Naive B cell (primary cell): ENCODE data around the gene LTBP1. TPM values are rescaled to one million over a fixed set of nuclear protein-coding genes. Genes with fewer than 3 reads are reported as not detected.
A peak's percentile ranks its signal among the peaks of the same experiment; 100 is the strongest.

Source experiments
- ATAC-seq, 2 donors: fragments of 150-1000 bp; cut with Tn5 transposase; 2 replicates each; pipeline ENCODE4 v1.10.0; 2021; ENCODE audit warnings: low read depth in 2 of 2, mild to moderate bottlenecking in 2 of 2, moderate library complexity in 2 of 2
- DNase-seq: peaks from one replicate; pipeline ENCODE4 v3.0.0; 2022
- H3K27ac Mint-ChIP-seq, 6 donors: one replicate each; pipeline ENCODE4 v1.8.0; 2020 to 2022; ENCODE audit warnings: mild to moderate bottlenecking in 6 of 6, mixed read lengths in 6 of 6, moderate library complexity in 5 of 6, inconsistent platforms in 2 of 6
- H3K27me3 Mint-ChIP-seq, 3 donors: one replicate each; pipeline ENCODE4 v1.8.0; 2021 to 2022; ENCODE audit warnings: mixed read lengths in 3 of 3, mild to moderate bottlenecking in 1 of 3
- H3K36me3 Mint-ChIP-seq, 2 donors: one replicate each; pipeline ENCODE4 v1.8.0; 2020 to 2022; ENCODE audit warnings: mixed read lengths in 2 of 2, inconsistent platforms in 1 of 2, mild to moderate bottlenecking in 1 of 2
- H3K4me1 Mint-ChIP-seq, 3 donors: one replicate each; pipeline ENCODE4 v1.8.0; 2020 to 2022; ENCODE audit warnings: mixed read lengths in 3 of 3, inconsistent platforms in 1 of 3, mild to moderate bottlenecking in 1 of 3, moderate library complexity in 1 of 3
- H3K4me3 Mint-ChIP-seq, 8 donors: one replicate each; pipeline ENCODE4 v1.8.0; 2020 to 2022; ENCODE audit warnings: mild to moderate bottlenecking in 8 of 8, mixed read lengths in 8 of 8, moderate library complexity in 8 of 8, inconsistent platforms in 2 of 8
- H3K9me3 Mint-ChIP-seq, 7 donors: one replicate each; pipeline ENCODE4 v1.8.0; 2020 to 2022; ENCODE audit warnings: mixed read lengths in 7 of 7, mild to moderate bottlenecking in 5 of 7, inconsistent platforms in 2 of 7, moderate library complexity in 1 of 7
- polyA plus RNA-seq, 6 donors: library from polyadenylated mRNA; unstranded; fragments of 300-500 nt; fragmentation: Illumina TruSeq; gene quantifications; one replicate each; pipeline ENCODE4 v1.2.3, GENCODE V29; 2021; ENCODE audit warnings: low read depth in 6 of 6

Gene LTBP1
- polyA plus RNA-seq, 6 donors from 2014 or later, result 0.43 to 2.0 (median 0.92) TPM; not detected in 1

DNA sequence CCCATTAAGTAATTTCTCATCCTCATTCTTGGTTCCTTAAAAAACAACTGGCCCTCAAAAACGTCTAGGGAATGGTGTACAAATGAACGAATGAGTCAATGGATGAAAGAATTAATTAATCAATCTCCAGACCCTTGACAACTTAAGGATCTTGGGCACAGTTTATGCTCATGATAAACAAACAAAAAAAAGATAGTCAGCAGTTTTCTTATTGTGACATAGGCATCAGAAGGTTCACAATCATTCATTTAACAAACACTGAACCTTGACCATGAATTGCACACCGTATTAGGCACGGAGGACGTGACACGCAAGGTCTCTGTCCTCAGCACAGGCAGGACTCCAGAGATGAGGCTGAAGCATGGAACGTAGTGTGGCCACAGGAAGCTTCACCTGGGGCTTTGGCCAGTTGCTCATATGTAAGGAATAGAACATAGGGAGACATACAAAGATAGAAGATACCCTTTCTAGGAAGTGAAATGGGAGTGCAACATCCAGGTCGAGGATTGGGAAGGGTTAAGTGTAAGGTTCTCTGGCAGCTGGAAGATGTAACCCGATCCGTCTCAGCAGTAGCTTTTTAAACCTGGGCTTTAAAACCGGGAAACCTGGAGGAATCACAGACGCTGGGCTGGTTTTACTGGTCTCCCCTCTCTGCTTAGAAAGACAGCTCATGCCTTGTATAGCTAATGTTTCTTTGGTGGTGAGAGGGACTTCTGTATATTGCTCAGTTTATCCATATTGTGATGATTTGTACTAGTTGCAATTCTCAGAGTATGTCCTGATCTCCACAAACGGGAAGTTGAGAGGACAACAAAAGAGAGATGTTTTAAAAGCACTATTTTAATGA lies 8.9 kb upstream of the LTBP1 start:
- no peaks in the 10 kb centered on the region for H3K4me1 Mint-ChIP-seq
- peaks cover 44 to 50% (median 46%) of the 10 kb centered on the region in 3 donors for H3K27me3 Mint-ChIP-seq
- peaks cover 0 to 2% (median 0%) of the 10 kb centered on the region in 7 donors for H3K9me3 Mint-ChIP-seq
- no peak overlapping the region for H3K4me3 Mint-ChIP-seq
- H3K27ac Mint-ChIP-seq, result no peak overlapping the region
- ATAC-seq (no peak), DNase-seq (no peak)
- H3K36me3 Mint-ChIP-seq, result no peaks in the 10 kb centered on the region

DNA sequence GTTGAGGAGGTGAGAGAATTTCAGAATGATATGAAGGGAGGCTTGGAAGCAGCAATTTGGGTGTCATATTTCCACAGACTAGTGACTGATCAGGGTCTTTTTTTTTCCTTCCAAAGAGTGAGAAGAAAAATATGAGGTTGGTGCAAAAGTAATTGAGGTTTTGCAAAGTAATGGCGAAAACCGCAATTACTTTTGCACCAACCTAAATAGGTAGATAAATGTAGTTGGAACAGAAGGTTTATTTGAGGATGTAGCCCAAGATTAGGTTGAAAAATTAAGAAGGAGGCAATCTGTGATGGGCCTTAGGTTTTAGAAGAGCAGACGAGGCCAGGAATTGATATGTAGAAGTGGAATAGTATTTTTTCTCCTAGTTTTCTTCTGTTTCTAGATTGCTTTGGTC lies 7.8 kb upstream of the LTBP1 start:
- no peak for DNase-seq
- H3K27me3 Mint-ChIP-seq, result peaks cover 34 to 46% (median 43%) of the 10 kb centered on the region in 3 donors
- ATAC-seq, result no peak
- no peaks in the 10 kb centered on the region for H3K36me3 Mint-ChIP-seq
- no peaks in the 10 kb centered on the region for H3K4me1 Mint-ChIP-seq
- H3K4me3 Mint-ChIP-seq, result no peak overlapping the region
- H3K9me3 Mint-ChIP-seq, result peaks cover 0 to 2% (median 0%) of the 10 kb centered on the region in 7 donors
- H3K27ac Mint-ChIP-seq, result no peak overlapping the region

DNA sequence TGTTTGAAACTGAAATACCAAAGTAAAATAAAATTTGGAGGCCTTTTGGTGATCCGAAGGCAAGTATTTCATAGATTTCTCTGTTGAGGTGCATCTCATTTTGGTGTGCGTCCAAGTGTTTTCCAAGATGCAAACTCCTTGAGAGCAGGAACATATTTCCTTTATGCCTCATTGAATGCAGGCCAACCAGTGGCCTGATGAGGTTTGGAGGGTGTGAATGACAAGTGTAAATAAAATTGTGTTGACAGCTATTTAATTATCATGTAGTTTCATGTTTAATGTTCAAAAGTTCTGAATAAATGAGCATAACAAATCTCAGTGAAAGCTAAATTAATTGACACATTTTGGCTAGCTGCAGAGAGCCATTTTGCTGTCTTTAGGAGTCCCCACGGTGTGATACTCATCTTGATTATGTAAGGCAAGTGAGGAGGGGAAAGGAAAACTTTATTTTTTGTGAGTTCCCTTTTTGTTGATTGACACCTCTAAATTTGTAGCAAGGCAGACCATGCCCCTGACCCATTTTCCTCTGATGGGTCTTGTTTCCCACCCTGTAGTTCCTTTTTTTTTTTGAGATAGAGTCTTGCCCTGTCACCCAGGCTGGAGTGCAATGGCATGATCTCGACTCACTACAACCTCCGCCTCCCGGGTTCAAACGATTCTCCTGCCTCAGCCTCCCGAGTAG lies 6.3 kb upstream of the LTBP1 start:
- Mint-ChIP-seq H3K4me1 (no peaks in the 10 kb centered on the region), H3K36me3 (no peaks in the 10 kb centered on the region)

DNA sequence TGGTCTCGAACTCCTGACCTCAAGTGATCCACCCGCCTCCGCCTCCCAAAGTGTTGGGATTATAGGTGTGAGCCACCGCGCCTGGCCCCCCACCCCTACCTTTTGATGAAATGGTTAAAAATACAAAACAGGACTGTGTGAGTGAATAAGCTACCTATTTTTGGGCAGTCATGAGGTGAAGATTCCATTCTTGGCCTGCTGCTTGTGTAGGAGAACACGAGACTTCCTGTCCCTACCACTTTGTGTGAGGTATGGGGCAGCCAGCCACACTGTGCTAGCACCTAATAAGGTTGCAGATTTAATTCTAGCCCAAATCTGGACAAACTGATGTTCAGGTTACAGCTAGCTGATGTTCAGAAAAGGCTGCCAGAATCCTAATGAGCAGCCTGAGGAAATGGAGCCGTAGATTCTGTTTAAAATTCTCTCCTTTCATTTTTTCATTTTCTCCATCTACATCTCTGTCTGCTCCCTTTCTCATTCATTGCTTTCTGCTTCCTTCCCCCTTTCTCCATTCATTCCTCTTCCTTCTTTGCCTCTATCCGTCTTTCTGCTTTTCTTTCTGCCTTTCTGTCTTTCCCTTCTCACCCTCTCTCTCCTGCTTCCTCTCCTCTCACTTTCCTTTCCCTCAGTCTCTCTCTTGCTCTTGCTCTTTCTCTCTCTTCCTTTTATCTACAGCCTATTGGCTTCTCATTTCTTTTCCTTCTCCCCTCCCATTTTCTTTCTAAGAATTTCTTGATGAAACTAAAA lies 4.6 kb upstream of the LTBP1 start:
- H3K27ac Mint-ChIP-seq, result no peak overlapping the region
- H3K4me1 Mint-ChIP-seq, result no peaks in the 10 kb centered on the region
- no peak for ATAC-seq

More for the DNA sequence above, 6.3 kb upstream of the LTBP1 start:
- Mint-ChIP-seq H3K27ac (no peak overlapping the region), H3K4me3 (no peak overlapping the region), H3K27me3 (peaks cover 39 to 55% (median 47%) of the 10 kb centered on the region in 3 donors), H3K9me3 (peaks cover 0 to 2% (median 0%) of the 10 kb centered on the region in 7 donors)
- ATAC-seq, result no peak
- DNase-seq, result no peak

DNA sequence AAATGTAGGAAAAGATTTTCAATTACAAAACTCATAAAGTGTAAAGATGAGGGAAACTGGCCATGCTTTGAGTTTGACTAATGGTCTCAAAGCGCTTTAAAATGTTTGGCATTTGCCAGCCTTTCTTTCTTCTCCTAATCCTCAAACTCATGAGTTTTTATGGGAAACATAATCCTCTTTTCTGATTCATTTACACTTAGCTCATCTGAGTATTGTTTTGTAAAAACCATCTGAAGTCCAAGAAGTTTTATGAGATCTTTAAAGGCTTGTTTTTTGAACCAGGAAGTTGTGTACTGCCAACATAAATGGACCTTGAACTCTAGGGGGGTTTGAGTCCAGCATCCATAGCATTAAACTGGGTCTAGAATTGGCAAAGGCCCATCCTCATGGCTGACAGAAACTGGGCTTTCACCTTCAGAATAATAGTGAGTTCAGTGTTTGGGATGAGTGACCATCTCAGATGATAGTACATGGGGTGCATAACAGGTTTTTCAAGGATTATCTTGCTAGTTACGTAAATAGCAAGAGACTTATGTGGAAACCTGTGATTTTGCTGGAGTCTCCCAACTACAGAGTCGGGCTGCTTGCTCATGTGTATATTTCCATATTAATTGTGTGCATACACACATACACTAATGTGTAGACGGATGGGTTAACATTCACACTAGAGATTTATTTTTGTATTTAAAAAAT lies 3.8 kb upstream of the LTBP1 start:
- no peak for ATAC-seq
- peak overlapping the region in 1 of 8 donors; percentile 5 for H3K4me3 Mint-ChIP-seq
- H3K27ac Mint-ChIP-seq, result no peak overlapping the region

More for the DNA sequence above, 4.6 kb upstream of the LTBP1 start:
- H3K4me3 Mint-ChIP-seq, result no peak overlapping the region
- no peaks in the 10 kb centered on the region for H3K36me3 Mint-ChIP-seq
- H3K9me3 Mint-ChIP-seq, result peaks cover 0 to 2% (median 0%) of the 10 kb centered on the region in 7 donors
- DNase-seq, result no peak
- peaks cover 39 to 43% (median 40%) of the 10 kb centered on the region in 3 donors for H3K27me3 Mint-ChIP-seq

DNA sequence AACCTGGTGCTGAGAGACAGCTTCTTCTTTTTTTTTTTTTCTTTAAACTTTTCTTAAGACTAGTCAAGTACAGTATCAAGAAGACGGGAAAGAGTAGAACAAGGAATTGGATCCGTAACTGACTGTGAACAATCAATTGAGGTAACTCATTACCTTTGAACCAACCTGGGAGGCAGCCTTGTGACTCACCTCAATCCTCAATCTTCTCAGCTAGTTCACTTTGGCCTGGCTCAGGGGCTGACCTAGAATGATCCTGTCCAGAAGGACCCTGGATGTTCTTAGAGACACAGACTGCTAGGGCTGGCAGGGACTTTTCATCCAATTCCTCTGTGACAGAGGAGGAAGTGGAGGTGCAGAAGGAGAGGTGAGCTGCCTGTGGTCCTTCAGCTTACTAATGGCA lies 1.5 kb upstream of the LTBP1 start:
- no peaks in the 10 kb centered on the region for H3K36me3 Mint-ChIP-seq
- peak overlapping the region in 6 of 8 donors; percentile 20 to 79 (median 48) for H3K4me3 Mint-ChIP-seq
- peaks cover 37 to 51% (median 38%) of the 10 kb centered on the region in 3 donors for H3K27me3 Mint-ChIP-seq
- DNase-seq, result no peak
- ATAC-seq, result no peak
- H3K9me3 Mint-ChIP-seq, result no peaks in the 10 kb centered on the region
- H3K4me1 Mint-ChIP-seq, result peaks cover 0 to 5% (median 3%) of the 10 kb centered on the region in 3 donors
- no peak overlapping the region for H3K27ac Mint-ChIP-seq

More for the DNA sequence above, 3.8 kb upstream of the LTBP1 start:
- H3K27me3 Mint-ChIP-seq, result peaks cover 32 to 37% (median 34%) of the 10 kb centered on the region in 3 donors
- H3K36me3 Mint-ChIP-seq, result no peaks in the 10 kb centered on the region
- H3K9me3 Mint-ChIP-seq, result peaks cover 0 to 2% (median 0%) of the 10 kb centered on the region in 7 donors
- DNase-seq, result no peak
- no peaks in the 10 kb centered on the region for H3K4me1 Mint-ChIP-seq

DNA sequence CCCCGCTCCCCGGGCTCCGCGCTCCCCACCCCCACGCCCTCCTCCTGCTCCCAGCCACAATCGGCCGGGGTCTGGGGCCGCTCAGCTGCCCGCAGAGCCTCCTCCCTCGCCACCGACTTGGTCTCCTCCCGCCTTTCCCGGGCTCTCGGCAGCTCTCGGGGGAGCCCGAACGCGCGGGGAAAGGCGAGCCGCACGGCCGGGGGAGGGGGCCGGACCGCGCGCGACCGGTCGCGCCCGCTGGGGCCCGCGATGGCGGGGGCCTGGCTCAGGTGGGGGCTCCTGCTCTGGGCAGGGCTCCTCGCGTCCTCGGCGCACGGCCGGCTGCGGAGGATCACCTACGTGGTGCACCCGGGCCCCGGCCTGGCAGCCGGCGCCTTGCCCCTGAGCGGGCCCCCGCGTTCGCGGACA lies 327 bp downstream of the LTBP1 start:
- no peak for DNase-seq

DNA sequence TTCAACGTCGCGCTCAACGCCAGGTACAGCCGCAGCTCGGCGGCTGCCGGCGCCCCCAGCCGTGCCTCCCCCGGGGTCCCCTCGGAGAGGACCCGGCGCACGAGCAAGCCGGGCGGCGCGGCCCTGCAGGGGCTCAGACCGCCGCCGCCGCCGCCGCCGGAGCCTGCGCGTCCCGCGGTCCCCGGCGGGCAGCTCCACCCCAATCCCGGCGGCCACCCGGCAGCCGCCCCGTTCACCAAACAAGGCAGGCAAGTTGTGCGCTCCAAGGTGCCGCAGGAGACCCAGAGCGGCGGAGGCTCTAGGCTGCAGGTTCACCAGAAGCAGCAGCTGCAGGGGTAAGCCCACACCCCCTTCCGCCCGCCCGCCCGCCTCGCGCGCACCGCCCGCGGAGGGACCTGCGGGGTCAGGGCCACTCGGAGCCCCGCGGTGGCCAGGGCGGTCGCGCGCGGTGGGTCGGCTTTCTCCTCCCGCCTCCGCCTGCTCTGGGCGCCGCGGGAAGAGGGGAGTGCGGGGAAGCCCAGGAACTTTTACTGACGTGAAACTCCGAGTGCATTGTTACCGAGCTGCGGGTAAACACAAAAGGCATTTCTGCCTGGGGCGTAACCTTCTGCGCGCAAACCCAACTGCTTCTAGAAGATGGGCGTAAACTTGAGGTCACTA lies 861 bp downstream of the LTBP1 start:
- peaks cover 9 to 24% (median 16%) of the 10 kb centered on the region in 3 donors for H3K4me1 Mint-ChIP-seq
- peak overlapping the region; percentile 73 to 90 (median 85) for H3K4me3 Mint-ChIP-seq
- H3K9me3 Mint-ChIP-seq, result no peaks in the 10 kb centered on the region
- ATAC-seq (peak; percentile 15 to 17), DNase-seq (peak; percentile 12)
- H3K27me3 Mint-ChIP-seq, result peaks cover 36 to 56% (median 37%) of the 10 kb centered on the region in 3 donors
- H3K36me3 Mint-ChIP-seq, result no peaks in the 10 kb centered on the region
- no peak overlapping the region for H3K27ac Mint-ChIP-seq

More for the DNA sequence above, 327 bp downstream of the LTBP1 start:
- peak in 1 of 2 donors; percentile 3 for ATAC-seq
- Mint-ChIP-seq H3K27me3 (peaks cover 37 to 58% (median 42%) of the 10 kb centered on the region in 3 donors), H3K27ac (no peak overlapping the region), H3K9me3 (no peaks in the 10 kb centered on the region), H3K4me1 (peaks cover 9 to 21% (median 16%) of the 10 kb centered on the region in 3 donors), H3K36me3 (no peaks in the 10 kb centered on the region), H3K4me3 (peak overlapping the region in 2 of 8 donors; percentile 79 to 82)

DNA sequence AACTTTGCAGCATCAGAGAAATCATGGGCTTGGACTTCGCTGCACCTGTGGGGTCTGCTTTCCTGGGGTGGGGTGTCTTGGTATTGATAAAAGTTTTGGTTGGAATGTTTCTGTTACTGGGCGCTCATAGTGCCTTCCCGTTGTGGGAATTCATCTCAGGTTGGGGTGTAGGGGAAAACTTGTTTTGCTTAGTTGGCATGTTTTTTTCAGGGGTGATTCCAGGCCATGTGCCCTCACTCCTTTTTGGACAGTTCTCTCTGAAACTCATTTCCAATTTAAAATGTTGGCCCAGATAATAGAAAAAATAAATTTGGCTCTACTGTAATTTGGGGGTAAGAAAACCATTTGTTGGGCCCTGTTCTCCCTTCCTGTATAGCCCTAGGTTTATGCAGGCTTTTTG lies 1.5 kb downstream of the LTBP1 start:
- DNase-seq (no peak), ATAC-seq (no peak)
- Mint-ChIP-seq H3K36me3 (no peaks in the 10 kb centered on the region), H3K4me3 (peak overlapping the region; percentile 61 to 90 (median 81)), H3K27ac (no peak overlapping the region), H3K4me1 (peaks cover 9 to 24% (median 16%) of the 10 kb centered on the region in 3 donors), H3K27me3 (peaks cover 38 to 49% (median 42%) of the 10 kb centered on the region in 3 donors), H3K9me3 (no peaks in the 10 kb centered on the region)

DNA sequence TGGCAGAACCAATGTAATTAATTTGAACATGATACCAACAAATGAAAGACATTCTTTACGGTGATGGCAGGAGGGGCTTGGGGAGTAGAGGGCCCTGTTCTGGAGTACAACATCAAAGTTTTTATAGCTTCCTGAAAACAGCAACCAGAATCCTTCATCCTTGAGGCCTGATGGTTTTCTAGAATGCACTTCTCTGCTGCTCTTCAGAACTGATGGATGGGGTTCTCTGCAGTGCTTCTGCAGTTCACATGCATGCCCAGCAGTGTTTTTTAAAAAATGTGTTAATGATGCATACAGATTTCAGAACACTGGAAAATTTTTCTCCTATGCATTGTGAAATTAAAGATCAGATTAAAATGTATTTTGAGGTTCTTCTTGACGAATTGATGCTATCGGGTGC lies 2.5 kb downstream of the LTBP1 start:
- Mint-ChIP-seq H3K27ac (no peak overlapping the region), H3K4me1 (peaks cover 9 to 24% (median 16%) of the 10 kb centered on the region in 3 donors), H3K27me3 (peaks cover 43 to 53% (median 43%) of the 10 kb centered on the region in 3 donors), H3K9me3 (no peaks in the 10 kb centered on the region), H3K36me3 (no peaks in the 10 kb centered on the region), H3K4me3 (peak overlapping the region in 4 of 8 donors; percentile 28 to 83 (median 64))
- DNase-seq (no peak), ATAC-seq (no peak)

DNA sequence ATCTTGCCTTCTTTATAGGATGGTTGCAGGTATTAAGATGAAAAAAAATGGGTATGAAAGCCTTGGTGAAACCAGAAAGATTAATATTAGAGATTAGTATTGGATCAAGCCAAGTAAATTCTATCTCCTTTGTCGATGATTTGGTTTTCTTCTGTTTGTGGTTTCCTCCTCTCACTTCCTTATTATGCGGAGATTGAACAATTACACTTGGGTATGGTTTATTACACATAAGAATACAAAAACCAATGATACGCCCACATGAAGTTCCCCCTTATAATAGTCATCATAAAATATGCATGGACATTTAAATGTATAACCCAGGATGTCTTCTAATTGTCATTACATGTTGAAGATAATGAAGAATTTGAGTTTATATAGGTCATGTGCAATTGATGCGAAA lies 4.9 kb downstream of the LTBP1 start:
- DNase-seq (no peak), ATAC-seq (peak; percentile 52 to 55)
- H3K9me3 Mint-ChIP-seq, result peaks cover 0 to 2% (median 0%) of the 10 kb centered on the region in 7 donors
- no peak overlapping the region for H3K4me3 Mint-ChIP-seq
- peaks cover 9 to 24% (median 16%) of the 10 kb centered on the region in 3 donors for H3K4me1 Mint-ChIP-seq
- peaks cover 38 to 47% (median 39%) of the 10 kb centered on the region in 3 donors for H3K27me3 Mint-ChIP-seq
- H3K36me3 Mint-ChIP-seq, result no peaks in the 10 kb centered on the region
- H3K27ac Mint-ChIP-seq, result no peak overlapping the region
